ENCODE data around the gene KIAA1328.

GRCh38 chr18:37175727-37176620 lies 347.0 kb downstream of the KIAA1328 start:
- no peak for TF ChIP-seq CTCF (IDR thresholded peaks at IDR 0.05)
- no peak for TF ChIP-seq ZFX (IDR thresholded peaks at IDR 0.05; ENCODE audit: borderline replicate concordance)

All from 22Rv1 (cell line).